Thyroid gland (tissue), 4 donors: ENCODE results near the gene PRPF40B.

ENCODE experiments used
- POLR2A ChIP-seq, 2 donors: fragments of 450-650 bp; IDR thresholded peaks; one replicate each; pipeline ENCODE4 v1.6.1; 2017; ENCODE audit warnings: antibody characterized with exemption in 2 of 2, mild to moderate bottlenecking in 2 of 2, moderate library complexity in 1 of 2
- TF ChIP-seq, protein P1 (sequence below), 6 experiments: fragments of 200-600 bp in 3 of 6; fragments of 450-650 bp in 3 of 6; sonication (generic) in 3 of 6; IDR thresholded peaks; one replicate each; pipeline ENCODE4 v1.5.1; 2016 to 2019; ENCODE audit warnings: antibody characterized with exemption in 6 of 6, mild to moderate bottlenecking in 2 of 6, inconsistent platforms in 1 of 6, moderate library complexity in 1 of 6

- TF ChIP-seq, protein P1, sequence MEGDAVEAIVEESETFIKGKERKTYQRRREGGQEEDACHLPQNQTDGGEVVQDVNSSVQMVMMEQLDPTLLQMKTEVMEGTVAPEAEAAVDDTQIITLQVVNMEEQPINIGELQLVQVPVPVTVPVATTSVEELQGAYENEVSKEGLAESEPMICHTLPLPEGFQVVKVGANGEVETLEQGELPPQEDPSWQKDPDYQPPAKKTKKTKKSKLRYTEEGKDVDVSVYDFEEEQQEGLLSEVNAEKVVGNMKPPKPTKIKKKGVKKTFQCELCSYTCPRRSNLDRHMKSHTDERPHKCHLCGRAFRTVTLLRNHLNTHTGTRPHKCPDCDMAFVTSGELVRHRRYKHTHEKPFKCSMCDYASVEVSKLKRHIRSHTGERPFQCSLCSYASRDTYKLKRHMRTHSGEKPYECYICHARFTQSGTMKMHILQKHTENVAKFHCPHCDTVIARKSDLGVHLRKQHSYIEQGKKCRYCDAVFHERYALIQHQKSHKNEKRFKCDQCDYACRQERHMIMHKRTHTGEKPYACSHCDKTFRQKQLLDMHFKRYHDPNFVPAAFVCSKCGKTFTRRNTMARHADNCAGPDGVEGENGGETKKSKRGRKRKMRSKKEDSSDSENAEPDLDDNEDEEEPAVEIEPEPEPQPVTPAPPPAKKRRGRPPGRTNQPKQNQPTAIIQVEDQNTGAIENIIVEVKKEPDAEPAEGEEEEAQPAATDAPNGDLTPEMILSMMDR (IDR thresholded peaks at IDR 0.05) = no peak
- no peak for TF ChIP-seq POLR2A (IDR thresholded peaks at IDR 0.05)
These were observed 4.8 kb upstream of the PRPF40B start for GRCh38 chr12:49618576-49618975.
